Body of pancreas (tissue), 4 donors: ENCODE measurements around the gene MYO5C. TPM values are rescaled to one million over a fixed set of nuclear protein-coding genes. Genes with fewer than 3 reads are reported as not detected.
A peak's percentile ranks its signal among the peaks of the same experiment; 100 is the strongest.

Source experiments
- ATAC-seq: fragments of 150-250 bp; one replicate; pipeline ENCODE4 v1.9.1; 2016
- DNase-seq, 4 donors: peaks; one replicate each; pipeline ENCODE4 v3.0.0-alpha.2; 2019
- H3K27ac ChIP-seq, 4 donors: fragments of 200-600 bp; sonication (generic); 1 replicate in 3 of 4; 2 replicates in 1 of 4; pipeline versions ENCODE4 v1.5.1 to v1.6.1; 2016 to 2019; ENCODE audit warnings: mild to moderate bottlenecking in 1 of 4, mixed read lengths in 1 of 4, moderate library complexity in 1 of 4
- H3K27me3 ChIP-seq, 2 donors: fragments of 200-600 bp; sonication (generic); one replicate each; pipeline ENCODE4 v1.6.0; 2016; ENCODE audit warnings: mild to moderate bottlenecking in 1 of 2
- H3K36me3 ChIP-seq, 2 donors: fragments of 200-600 bp; sonication (generic); replicated peaks in 1 of 2; 2 replicates each; pipeline ENCODE4 v1.5.1; 2016; ENCODE audit warnings: low read depth in 2 of 2; ENCODE audit not compliant: insufficient read depth in 1 of 2
- H3K4me1 ChIP-seq: fragments of 200-600 bp; sonication (generic); one replicate; pipeline ENCODE4 v1.6.0; 2016
- H3K4me3 ChIP-seq, 2 donors: fragments of 200-600 bp; sonication (generic); 1 replicate in 1 of 2; 2 replicates in 1 of 2; pipeline ENCODE4 v1.5.1; 2016 to 2019
- H3K9me3 ChIP-seq, 3 donors: fragments of 200-600 bp; sonication (generic); 1 replicate in 2 of 3; 2 replicates in 1 of 3; pipeline ENCODE4 v1.5.1; 2016
- POLR2A ChIP-seq, 3 donors: fragments of 450-650 bp; IDR thresholded peaks; one replicate each; pipeline ENCODE4 v1.6.1; 2016; ENCODE audit warnings: antibody characterized with exemption in 3 of 3, mild to moderate bottlenecking in 2 of 3
- WGBS, 2 donors: methylation state at CpG; one replicate each; pipeline ENCODE4 v1.1.5; 2017; 5-methylcytosine and 5-hydroxymethylcytosine counted together
- intact Hi-C: fragments of 100-400 bp; cut with DNase I; formaldehyde crosslinking; loops from one replicate; pipeline ENCODE4 v1.15.1; 2023
- total RNA-seq, 2 donors: library from RNA; depleted of rRNA; stranded (reverse); fragments of >200 nt; gene quantifications; one replicate each; pipeline ENCODE4 v1.1.0, GENCODE V29; 2016
- TF ChIP-seq, protein P1 (sequence below), 7 experiments: fragments of 450-650 bp in 4 of 7; fragments of 200-600 bp in 3 of 7; sonication (generic) in 3 of 7; IDR thresholded peaks; one replicate each; pipeline ENCODE4 v1.5.1; 2016 to 2019; ENCODE audit warnings: antibody characterized with exemption in 7 of 7

MYO5C gene
- total RNA-seq, 2 donors from 2014 or later, result 34.8 to 76.8 TPM

- Histone ChIP-seq H3K4me3 (no peak overlapping the region), H3K27ac (no peak overlapping the region), H3K9me3 (no peaks in the 10 kb centered on the region), H3K4me1 (peaks cover 56% of the 10 kb centered on the region), H3K36me3 (no peaks in the 10 kb centered on the region), H3K27me3 (no peaks in the 10 kb centered on the region)
- WGBS, 2 donors, result 72 to 81% methylated on average over 5 to 6 of the region's 6 CpGs
- ATAC-seq (no peak), DNase-seq (no peak)
- no peak for TF ChIP-seq POLR2A (IDR thresholded peaks at IDR 0.05)
- TF ChIP-seq, protein P1, sequence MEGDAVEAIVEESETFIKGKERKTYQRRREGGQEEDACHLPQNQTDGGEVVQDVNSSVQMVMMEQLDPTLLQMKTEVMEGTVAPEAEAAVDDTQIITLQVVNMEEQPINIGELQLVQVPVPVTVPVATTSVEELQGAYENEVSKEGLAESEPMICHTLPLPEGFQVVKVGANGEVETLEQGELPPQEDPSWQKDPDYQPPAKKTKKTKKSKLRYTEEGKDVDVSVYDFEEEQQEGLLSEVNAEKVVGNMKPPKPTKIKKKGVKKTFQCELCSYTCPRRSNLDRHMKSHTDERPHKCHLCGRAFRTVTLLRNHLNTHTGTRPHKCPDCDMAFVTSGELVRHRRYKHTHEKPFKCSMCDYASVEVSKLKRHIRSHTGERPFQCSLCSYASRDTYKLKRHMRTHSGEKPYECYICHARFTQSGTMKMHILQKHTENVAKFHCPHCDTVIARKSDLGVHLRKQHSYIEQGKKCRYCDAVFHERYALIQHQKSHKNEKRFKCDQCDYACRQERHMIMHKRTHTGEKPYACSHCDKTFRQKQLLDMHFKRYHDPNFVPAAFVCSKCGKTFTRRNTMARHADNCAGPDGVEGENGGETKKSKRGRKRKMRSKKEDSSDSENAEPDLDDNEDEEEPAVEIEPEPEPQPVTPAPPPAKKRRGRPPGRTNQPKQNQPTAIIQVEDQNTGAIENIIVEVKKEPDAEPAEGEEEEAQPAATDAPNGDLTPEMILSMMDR (IDR thresholded peaks at IDR 0.05), result no peak
- intact Hi-C loops, result no loop called here
These were observed 113.4 kb downstream of the MYO5C start for GRCh38 chr15:52181938-52182780.

GRCh38 chr15:52180851-52181450 lies 114.7 kb downstream of the MYO5C start:
- H3K4me3 ChIP-seq, result no peak overlapping the region
- no peaks in the 10 kb centered on the region for H3K27me3 ChIP-seq
- H3K4me1 ChIP-seq, result peaks cover 44% of the 10 kb centered on the region
- 78 to 82% methylated on average over 9 to 10 of the region's 10 CpGs for WGBS, 2 donors
- intact Hi-C loops, result no loop called here
- H3K9me3 ChIP-seq, result no peaks in the 10 kb centered on the region
- H3K27ac ChIP-seq, result peak overlapping the region in 3 of 4 donors; percentile 82 to 95 (median 91)
- DNase-seq, result no peak
- no peaks in the 10 kb centered on the region for H3K36me3 ChIP-seq
- no peak for ATAC-seq
- TF ChIP-seq, protein P1 (IDR thresholded peaks at IDR 0.05), result no peak
- TF ChIP-seq POLR2A (IDR thresholded peaks at IDR 0.05), result no peak

GRCh38 chr15:52180196-52180835 lies 115.3 kb downstream of the MYO5C start:
- no peaks in the 10 kb centered on the region for H3K27me3 ChIP-seq
- H3K9me3 ChIP-seq, result no peaks in the 10 kb centered on the region
- ATAC-seq (peak; percentile 6), DNase-seq (no peak)
- TF ChIP-seq, protein P1 (IDR thresholded peaks at IDR 0.05), result no peak
- TF ChIP-seq POLR2A (IDR thresholded peaks at IDR 0.05), result peak in 1 of 3 donors; percentile 24
- no peaks in the 10 kb centered on the region for H3K36me3 ChIP-seq
- 23 to 49% methylated on average over 16 to 31 of the region's 31 CpGs for WGBS, 2 donors
- peak overlapping the region; percentile 82 to 95 (median 90) for H3K27ac ChIP-seq
- H3K4me3 ChIP-seq, result peak overlapping the region; percentile 32 to 46
- H3K4me1 ChIP-seq, result peaks cover 38% of the 10 kb centered on the region
- intact Hi-C loops, result no loop called here

DNA sequence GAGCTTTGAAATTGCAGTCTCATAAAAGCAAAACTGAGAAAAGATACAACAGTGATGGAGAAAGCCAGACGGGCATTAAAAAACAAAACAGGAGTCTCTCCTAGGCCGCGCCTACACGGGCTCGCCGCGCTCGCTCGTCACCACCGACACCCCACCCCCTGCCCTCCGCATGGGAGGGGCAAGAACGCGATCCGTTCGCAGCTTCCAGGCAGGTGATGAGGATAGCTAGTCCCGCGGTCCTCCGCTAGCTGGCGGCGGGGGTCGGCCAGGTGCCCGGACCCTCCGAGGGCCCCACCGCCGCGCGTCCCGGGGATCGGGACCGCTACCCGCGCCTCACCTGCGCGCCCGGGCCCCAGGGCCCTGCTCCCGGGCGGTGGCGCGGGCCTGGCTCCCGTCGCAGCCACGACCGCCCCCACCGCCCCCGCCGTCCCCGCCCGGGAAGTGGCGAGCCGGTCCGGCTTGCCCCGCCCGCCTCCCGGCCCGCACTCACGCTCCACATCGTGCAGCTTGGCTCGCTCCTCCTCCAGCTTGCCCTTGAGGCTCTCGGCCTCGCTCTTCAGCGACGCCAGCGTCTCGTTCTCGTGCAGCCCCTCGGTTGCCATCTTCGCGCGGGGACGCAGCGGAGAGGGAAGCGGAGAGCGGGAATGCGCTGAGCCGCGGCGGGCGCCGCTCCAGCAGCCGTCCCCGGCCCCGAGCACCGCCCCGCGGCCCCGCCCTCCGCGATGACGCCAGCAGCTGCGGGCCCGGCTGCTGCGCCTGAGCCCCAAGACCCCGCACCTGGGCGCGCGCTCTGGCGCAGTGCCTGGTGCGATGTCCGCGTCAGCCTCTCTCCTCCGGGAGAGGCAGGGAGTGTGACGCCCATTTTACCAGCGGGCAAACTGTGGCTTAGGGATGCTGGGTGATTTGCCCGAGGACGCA lies 116.1 kb downstream of the MYO5C start:
- peaks cover 30% of the 10 kb centered on the region for H3K4me1 ChIP-seq
- peak; percentile 81 to 87 (median 85) for DNase-seq
- no peaks in the 10 kb centered on the region for H3K9me3 ChIP-seq
- peak overlapping the region; percentile 32 to 46 for H3K4me3 ChIP-seq
- H3K27me3 ChIP-seq, result no peaks in the 10 kb centered on the region
- peak overlapping the region; percentile 82 to 95 (median 90) for H3K27ac ChIP-seq
- TF ChIP-seq, protein P1 (IDR thresholded peaks at IDR 0.05), result no peak
- TF ChIP-seq POLR2A (IDR thresholded peaks at IDR 0.05), result peak; percentile 51 to 74 (median 62)
- intact Hi-C loops, result no loop called here
- 0 to 1% methylated on average over 15 to 80 of the region's 105 CpGs for WGBS, 2 donors
- ATAC-seq, result peak; percentile 86
- no peaks in the 10 kb centered on the region for H3K36me3 ChIP-seq
